GM12878 (cell line): ENCODE data around the gene BCAS3. TPM values are rescaled to one million over a fixed set of nuclear protein-coding genes. Genes with fewer than 3 reads are reported as not detected.

Experiments used
- ATAC-seq: fragments of 200-7000 bp; cut with Tn5 transposase; 3 replicates; pipeline ENCODE4 v1.9.1; 2020; ENCODE audit warnings: mild to moderate bottlenecking, moderate library complexity
- BruUV-seq: library from RNA; stranded (reverse); fragments of 400-500 nt; replicated peaks from 2 replicates; lab custom pipeline; 2021; lab: Mats Ljungman, UMichigan
- CTCF ChIA-PET: fragments of 300-600 bp; sonication (Branson Sonifier 250); formaldehyde crosslinking; extraction: SDS; loops from one replicate; lab custom pipeline; 2021; ENCODE audit warnings: inconsistent platforms; lab: Yijun Ruan, JAX
- POLR2A ChIA-PET: fragments of 350-600 bp; formaldehyde crosslinking; extraction: SDS; loops from one replicate; lab custom pipeline; 2021; ENCODE audit warnings: inconsistent platforms; lab: Charles Lee
- RAD21 ChIA-PET: fragments of 300-600 bp; sonication (Branson Sonifier 250); formaldehyde crosslinking; loops from one replicate; lab custom pipeline; 2023; ENCODE audit warnings: antibody characterized with exemption; ENCODE audit not compliant: unreplicated experiment; lab: Charles Lee
- SMC1A ChIA-PET: fragments of 300-600 bp; sonication (Branson Sonifier 250); formaldehyde crosslinking; loops from one replicate; lab custom pipeline; 2023; ENCODE audit not compliant: unreplicated experiment, uncharacterized antibody; lab: Charles Lee
- DNase-seq: peaks from one replicate; pipeline ENCODE4 v3.0.0-alpha.2; 2011; ENCODE audit warnings: low read depth, low spot score
- FAIRE-seq: peaks from 3 replicates; lab custom pipeline; 2011; peaks lifted over from hg19 to GRCh38; lab: Jason Lieb, UNC
- H2AFZ ChIP-seq: 2 replicates; pipeline ENCODE4 v1.6.0; 2011; ENCODE audit warnings: low read depth, low read length, control low read depth; ENCODE audit not compliant: control insufficient read depth
- H3K27ac ChIP-seq: 2 replicates; pipeline ENCODE4 v1.5.1; 2011; ENCODE audit warnings: control low read depth; ENCODE audit not compliant: control insufficient read depth, insufficient read depth
- H3K27me3 ChIP-seq, 2 experiments: replicated peaks in 1 of 2; 2 replicates each; pipeline versions ENCODE4 v1.6.0 to v1.6.1; 2011; ENCODE audit warnings: low read length in 1 of 2; ENCODE audit not compliant: control insufficient read depth in 2 of 2, insufficient read depth in 2 of 2
- H3K36me3 ChIP-seq, 2 experiments: 2 replicates each; pipeline ENCODE4 v1.5.1; 2011; ENCODE audit warnings: low read length in 1 of 2; ENCODE audit not compliant: control insufficient read depth in 2 of 2, insufficient read depth in 2 of 2
- H3K4me1 ChIP-seq: 2 replicates; pipeline ENCODE4 v1.6.1; 2011; ENCODE audit warnings: mild to moderate bottlenecking, low read length, moderate library complexity, mixed read lengths; ENCODE audit not compliant: control insufficient read depth, insufficient read depth
- H3K4me2 ChIP-seq: 2 replicates; pipeline ENCODE4 v1.6.0; 2011; ENCODE audit warnings: control low read depth; ENCODE audit not compliant: control insufficient read depth, insufficient read depth
- H3K4me3 ChIP-seq: fragments of 200-600 bp; sonication (generic); 2 replicates; pipeline ENCODE4 v1.5.1; 2016
- H3K79me2 ChIP-seq: 2 replicates; pipeline ENCODE4 v1.6.0; 2011; ENCODE audit warnings: low read length; ENCODE audit not compliant: control insufficient read depth, insufficient read depth
- H3K9ac ChIP-seq: 2 replicates; pipeline ENCODE4 v1.8.0; 2011; ENCODE audit warnings: low read length, control low read depth, mixed read lengths; ENCODE audit not compliant: control insufficient read depth, insufficient read depth
- H3K9me3 ChIP-seq: replicated peaks from 3 replicates; pipeline ENCODE4 v1.5.1; 2011; ENCODE audit warnings: mild to moderate bottlenecking, low read length; ENCODE audit not compliant: control insufficient read depth, insufficient read depth
- H4K20me1 ChIP-seq: 2 replicates; pipeline ENCODE4 v1.6.0; 2011; ENCODE audit not compliant: control insufficient read depth, insufficient read depth
- CBX3 ChIP-seq: fragments of 200-600 bp; sonication (generic); IDR thresholded peaks from 2 replicates; pipeline ENCODE4 v1.6.1; 2016; ENCODE audit warnings: low read depth, borderline replicate concordance
- NFYA ChIP-seq: IDR thresholded peaks from 2 replicates; pipeline ENCODE4 v1.6.1; 2011; ENCODE audit warnings: low read depth, mild to moderate bottlenecking, low read length, improper control_type of control experiment, borderline replicate concordance
- NFYB ChIP-seq: IDR thresholded peaks from 2 replicates; pipeline ENCODE4 v1.6.1; 2011; ENCODE audit warnings: low read depth, mild to moderate bottlenecking, low read length, improper control_type of control experiment, moderate library complexity; ENCODE audit not compliant: insufficient read depth
- PAX8 ChIP-seq: fragments of 450-650 bp; IDR thresholded peaks from 2 replicates; pipeline ENCODE4 v1.6.1; 2017; ENCODE audit warnings: mild to moderate bottlenecking, moderate library complexity
- RBBP5 ChIP-seq: fragments of 200-600 bp; sonication (generic); conservative IDR thresholded peaks from 2 replicates; pipeline ENCODE4 v1.6.1; 2016
- WGBS: methylation state at CpG from one replicate; pipeline ENCODE4 v1.1.6; 2016; ENCODE audit warnings: low lambda C conversion rate; ENCODE audit not compliant: insufficient replicate concordance, insufficient coverage; ENCODE audit errors: missing lambda C conversion rate; 5-methylcytosine and 5-hydroxymethylcytosine counted together
- in situ Hi-C: fragments of 300-500 bp; cut with MboI; formaldehyde crosslinking; loops from 9 replicates; pipeline ENCODE4 v1.14.3; 2018; ENCODE audit warnings: mixed read lengths
- intact Hi-C: fragments of 100-400 bp; cut with micrococcal nuclease; formaldehyde crosslinking; loops from one replicate; pipeline ENCODE4 v1.14.2; 2022; ENCODE audit not compliant: unreplicated experiment
- polyA plus RNA-seq, 11 experiments: library from polyadenylated mRNA; depleted of rRNA in 4 of 11; unstranded in 6 of 11; stranded (reverse) in 5 of 11; fragments of >200 nt; fragmentation: Nextera tagmentation in 4 of 11; fragmentation: Illumina TruSeq in 1 of 11; extraction: Ambion mirVana in 4 of 11; extraction: Trizol in 1 of 11; gene quantifications; 1 replicate in 1 of 11; 2 replicates in 10 of 11; pipeline versions ENCODE4 v1.2.1 to v1.2.3, GENCODE V29; 2011 to 2016; ENCODE audit warnings: inconsistent platforms in 2 of 11, missing spikeins in 2 of 11, low read depth in 1 of 11
- total RNA-seq, 4 experiments: library from RNA; depleted of rRNA in 3 of 4; stranded (reverse); fragments of >200 nt in 3 of 4; fragmentation: Illumina TruSeq in 1 of 4; extraction: Trizol in 1 of 4; gene quantifications; 2 replicates each; pipeline versions ENCODE4 v1.2.1 to v1.2.3, GENCODE V29; 2013 to 2021
- TF ChIP-seq, protein P1 (sequence below): fragments of 450-650 bp; IDR thresholded peaks from 2 replicates; pipeline ENCODE4 v1.6.1; 2017; ENCODE audit warnings: borderline replicate concordance

BCAS3 gene
- total and polyA plus RNA-seq, 10 of the 15 experiments (the other 5 are each of a cell fraction or from before 2014, with no cell fraction given) = 2.1 to 11.0 (median 6.6) TPM

DNA sequence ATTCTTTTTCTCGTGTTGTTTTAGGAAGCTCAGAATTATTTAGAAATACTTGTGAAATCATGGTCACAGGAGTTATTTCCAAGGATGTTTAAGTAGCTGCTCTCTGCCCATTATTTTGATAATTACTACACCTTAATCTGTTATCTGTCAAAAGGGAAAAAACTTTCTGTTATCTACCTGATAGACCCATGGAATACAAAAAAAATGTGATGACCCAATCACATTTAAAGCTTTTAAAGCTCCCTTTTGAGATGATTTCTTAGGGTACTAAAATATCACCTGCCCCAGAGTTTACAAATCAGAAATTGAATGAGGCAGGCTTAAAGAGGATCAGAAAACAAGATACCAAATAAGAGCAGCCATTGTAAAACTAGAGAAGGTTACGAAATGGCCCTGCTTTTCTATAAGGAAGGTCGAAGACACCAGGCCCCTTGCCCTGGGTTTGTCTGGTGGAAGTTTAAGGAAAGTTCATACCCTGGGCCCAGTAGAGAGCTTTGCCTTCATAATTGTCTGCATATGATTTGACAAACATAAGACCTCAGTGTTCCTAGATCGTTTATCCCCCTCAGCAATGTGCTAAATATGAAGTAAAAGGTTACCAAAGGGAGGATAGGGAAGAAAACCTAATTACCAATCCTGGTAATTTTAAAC lies 572.1 kb downstream of the BCAS3 start:
- ChIA-PET CTCF (no interaction called here), SMC1A (interaction anchor here (0.6 to 1.5 kb wide), 3 partner anchors 14 to 739 kb away, joined by 3 to 6 read pairs (median 4); no protein-coding TSS in a partner anchor), POLR2A (no interaction called here), RAD21 (no interaction called here)
- in situ Hi-C loops = no loop called here
- Histone ChIP-seq H3K9me3 (no peaks in the 10 kb centered on the region), H3K4me3 (no peak overlapping the region), H4K20me1 (no peaks in the 10 kb centered on the region), H3K79me2 (no peaks in the 10 kb centered on the region), H3K4me1 (no peaks in the 10 kb centered on the region), H3K36me3 (no peaks in the 10 kb centered on the region), H2AFZ (no peak overlapping the region), H3K4me2 (no peak overlapping the region), H3K27ac (no peak overlapping the region), H3K9ac (no peak overlapping the region), H3K27me3 (no peaks in the 10 kb centered on the region)
- DNase-seq (no peak), FAIRE-seq (no peak), ATAC-seq (no peak)
- TF ChIP-seq PAX8 (no peak), CBX3 (no peak), NFYA (no peak), RBBP5 (no peak), NFYB (no peak)
- TF ChIP-seq, protein P1, sequence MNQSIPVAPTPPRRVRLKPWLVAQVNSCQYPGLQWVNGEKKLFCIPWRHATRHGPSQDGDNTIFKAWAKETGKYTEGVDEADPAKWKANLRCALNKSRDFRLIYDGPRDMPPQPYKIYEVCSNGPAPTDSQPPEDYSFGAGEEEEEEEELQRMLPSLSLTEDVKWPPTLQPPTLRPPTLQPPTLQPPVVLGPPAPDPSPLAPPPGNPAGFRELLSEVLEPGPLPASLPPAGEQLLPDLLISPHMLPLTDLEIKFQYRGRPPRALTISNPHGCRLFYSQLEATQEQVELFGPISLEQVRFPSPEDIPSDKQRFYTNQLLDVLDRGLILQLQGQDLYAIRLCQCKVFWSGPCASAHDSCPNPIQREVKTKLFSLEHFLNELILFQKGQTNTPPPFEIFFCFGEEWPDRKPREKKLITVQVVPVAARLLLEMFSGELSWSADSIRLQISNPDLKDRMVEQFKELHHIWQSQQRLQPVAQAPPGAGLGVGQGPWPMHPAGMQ = no peak
- intact Hi-C loops = no loop called here
- BruUV-seq = no TSS peak
- WGBS = 29% methylated on average over 4 of the region's 4 CpGs
